Thymus (tissue), 11 donors: ENCODE measurements around the gene CORO2B. TPM values are rescaled to one million over a fixed set of nuclear protein-coding genes. Genes with fewer than 3 reads are reported as not detected.

Source experiments
- DNase-seq, 9 donors: peaks; one replicate each; pipeline ENCODE4 v3.0.0-alpha.2; 2013; ENCODE audit warnings: low spot score in 9 of 9, low read depth in 6 of 9, missing footprints in 1 of 9
- H3K27ac ChIP-seq, 2 donors: one replicate each; pipeline ENCODE4 v1.5.1; 2013; ENCODE audit warnings: control low read depth in 1 of 2, low read depth in 1 of 2, low read length in 1 of 2, mild to moderate bottlenecking in 1 of 2, moderate library complexity in 1 of 2
- H3K27me3 ChIP-seq, 2 donors: one replicate each; pipeline ENCODE4 v1.5.1; 2013; ENCODE audit warnings: low read length in 1 of 2; ENCODE audit not compliant: control insufficient read depth in 2 of 2, insufficient read depth in 1 of 2
- H3K36me3 ChIP-seq, 2 donors: one replicate each; pipeline ENCODE4 v1.5.1; 2013; ENCODE audit warnings: low read length in 1 of 2, mild to moderate bottlenecking in 1 of 2, moderate library complexity in 1 of 2; ENCODE audit not compliant: control insufficient read depth in 2 of 2, insufficient read depth in 2 of 2
- H3K4me1 ChIP-seq, 2 donors: one replicate each; pipeline ENCODE4 v1.5.1; 2013; ENCODE audit warnings: low read length in 2 of 2; ENCODE audit not compliant: control insufficient read depth in 2 of 2, insufficient read depth in 2 of 2
- H3K4me3 ChIP-seq, 2 donors: one replicate each; pipeline ENCODE4 v1.5.1; 2013; ENCODE audit warnings: low read length in 2 of 2, control low read depth in 1 of 2, mild to moderate bottlenecking in 1 of 2
- H3K9me3 ChIP-seq, 2 donors: one replicate each; pipeline ENCODE4 v1.5.1; 2013; ENCODE audit warnings: low read length in 1 of 2, mild to moderate bottlenecking in 1 of 2; ENCODE audit not compliant: control insufficient read depth in 2 of 2, insufficient read depth in 1 of 2
- WGBS: extraction: QIAGEN DNeasy Blood & Tissue Kit; methylation state at CpG from one replicate; pipeline ENCODE4 v1.1.7; 2013; 5-methylcytosine and 5-hydroxymethylcytosine counted together
- polyA plus RNA-seq: library from polyadenylated mRNA; stranded (reverse); fragments of 200-250 nt; gene quantifications from one replicate; pipeline ENCODE4 v1.2.3, GENCODE V29; 2013
- total RNA-seq: library from RNA; stranded (reverse); fragments of 120-200 nt; gene quantifications from one replicate; pipeline ENCODE4 v1.2.4, GENCODE V29; 2013
- donor health status: healthy.

Gene CORO2B
- total and polyA plus RNA-seq, 2 donors = 0.57 to 1.3 TPM

DNA sequence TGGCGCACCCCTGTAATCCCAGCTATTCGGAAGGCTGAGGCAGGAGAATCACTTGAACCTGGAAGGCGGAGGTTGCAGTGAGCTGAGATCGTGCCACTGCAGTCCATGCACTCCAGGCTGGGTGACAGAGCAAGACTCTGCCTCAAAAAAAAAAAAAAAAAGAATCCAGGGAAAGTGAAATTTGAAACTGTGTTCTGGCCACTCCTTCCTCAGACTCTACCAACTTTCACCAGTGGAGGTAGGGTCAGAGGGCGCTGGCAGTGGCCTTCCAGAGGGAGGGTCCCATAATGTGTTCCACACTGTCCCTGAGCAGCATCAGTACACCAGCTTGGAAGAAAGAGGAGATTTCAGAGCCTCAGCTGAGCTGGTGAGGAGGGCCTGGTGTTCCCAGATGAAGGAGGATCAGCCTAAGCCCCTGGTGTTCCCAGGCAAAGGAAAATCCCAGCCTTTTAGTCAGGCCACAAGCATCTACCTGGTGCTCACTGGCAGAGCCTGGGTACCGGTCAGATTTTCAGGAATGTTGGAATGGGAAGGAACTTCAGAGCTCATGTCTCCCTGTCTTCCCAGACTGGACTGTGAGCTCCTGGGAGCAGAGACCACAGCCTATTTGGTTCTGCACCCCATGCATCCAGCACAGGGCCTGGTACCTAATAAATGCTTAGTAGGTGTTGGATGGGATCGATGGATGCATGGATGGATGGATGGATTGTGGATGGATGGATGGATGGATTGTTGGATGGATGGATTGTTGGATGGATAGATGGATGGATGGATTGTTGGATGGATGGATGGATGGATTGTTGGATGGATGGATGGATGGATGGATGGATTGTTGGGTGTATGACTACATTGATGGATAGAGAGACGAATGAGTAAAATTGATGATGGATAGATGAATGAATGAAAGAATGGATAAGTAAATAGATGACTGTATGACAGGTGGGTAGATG is 117.9 kb downstream of the CORO2B start:
- WGBS = 97% methylated on average over 8 of the region's 8 CpGs
- no peaks in the 10 kb centered on the region for H3K9me3 ChIP-seq
- no peak for DNase-seq
- H3K27ac ChIP-seq = no peak overlapping the region
- no peaks in the 10 kb centered on the region for H3K36me3 ChIP-seq
- peaks cover 7 to 15% of the 10 kb centered on the region in 2 donors for H3K4me1 ChIP-seq
- peaks cover 0 to 17% of the 10 kb centered on the region in 2 donors for H3K27me3 ChIP-seq
- no peak overlapping the region for H3K4me3 ChIP-seq

DNA sequence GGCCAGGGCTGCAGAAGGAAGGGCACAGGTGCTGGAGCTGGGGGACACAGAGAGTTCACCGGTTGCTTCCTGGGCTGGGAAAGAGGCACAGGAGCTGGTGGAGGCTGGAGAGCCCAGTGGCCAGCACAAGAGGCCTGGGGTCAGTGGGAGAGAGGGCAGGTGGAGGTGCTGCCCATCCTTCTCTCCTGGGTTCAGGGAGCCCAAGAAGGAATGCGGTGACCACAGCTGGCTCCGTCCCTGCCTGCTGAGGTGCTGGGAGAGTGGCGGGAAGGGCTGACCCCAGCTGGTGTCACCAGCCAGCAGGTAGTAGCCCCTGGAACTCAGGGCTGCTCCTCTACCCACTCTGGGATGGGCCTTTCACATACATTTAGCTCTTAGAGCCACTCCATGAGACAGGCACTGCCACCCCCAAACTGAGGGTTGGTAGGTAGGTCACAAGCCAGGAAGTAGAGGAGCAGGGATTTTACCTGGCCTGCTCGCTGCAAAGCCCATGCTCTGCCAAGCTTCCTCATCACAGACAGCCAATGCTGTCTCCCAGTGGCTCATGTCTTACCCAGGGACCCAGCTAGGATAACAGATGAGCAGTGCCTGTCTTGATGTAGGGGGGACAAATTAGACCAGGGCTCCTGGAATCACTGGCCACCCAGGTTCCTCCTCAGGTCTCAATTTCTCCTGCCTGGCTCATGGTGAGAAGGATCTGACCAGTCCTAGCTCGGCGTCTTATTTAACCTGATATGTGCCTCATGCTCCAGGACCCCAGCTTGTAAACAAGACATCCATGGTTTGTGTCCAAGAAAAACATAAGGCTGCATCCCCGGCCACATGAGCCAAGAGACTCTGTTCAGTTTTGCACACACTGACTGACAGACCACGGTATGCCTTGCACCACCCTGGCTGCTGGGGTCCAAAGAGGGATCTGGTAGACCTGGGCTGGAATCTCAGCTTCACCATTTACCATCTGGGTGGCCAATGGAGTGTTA is 119.2 kb downstream of the CORO2B start:
- peaks cover 0 to 17% of the 10 kb centered on the region in 2 donors for H3K27me3 ChIP-seq
- H3K36me3 ChIP-seq = no peaks in the 10 kb centered on the region
- H3K4me3 ChIP-seq = no peak overlapping the region
- peak in 1 of 9 donors; percentile 7 for DNase-seq
- WGBS = 95% methylated on average over 9 of the region's 9 CpGs
- no peaks in the 10 kb centered on the region for H3K9me3 ChIP-seq
- peaks cover 5 to 15% of the 10 kb centered on the region in 2 donors for H3K4me1 ChIP-seq
- H3K27ac ChIP-seq = no peak overlapping the region

DNA sequence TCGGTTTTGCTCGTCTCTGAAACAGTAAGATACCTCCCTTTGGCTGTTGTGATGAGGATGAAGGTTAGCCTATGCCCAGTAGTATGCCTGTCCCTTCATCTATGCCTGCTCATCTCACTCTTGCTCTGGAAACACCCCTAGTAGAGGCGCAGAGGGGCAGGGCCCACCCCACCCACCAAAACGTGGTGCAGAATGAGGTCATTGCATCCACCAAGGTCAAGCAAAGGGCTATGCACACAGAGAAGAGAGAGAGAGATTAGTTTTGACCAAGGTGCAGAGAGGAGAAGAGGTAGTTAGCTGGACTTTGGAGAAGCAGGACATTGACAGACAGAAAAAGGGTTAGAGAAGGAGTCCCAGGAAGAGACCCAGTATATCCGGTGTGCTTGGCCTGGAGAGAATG is 119.9 kb downstream of the CORO2B start:
- DNase-seq = no peak
- H3K4me3 ChIP-seq = no peak overlapping the region
- no peak overlapping the region for H3K27ac ChIP-seq
- no peaks in the 10 kb centered on the region for H3K9me3 ChIP-seq
- no peaks in the 10 kb centered on the region for H3K36me3 ChIP-seq
- peaks cover 0 to 17% of the 10 kb centered on the region in 2 donors for H3K27me3 ChIP-seq
- H3K4me1 ChIP-seq = peaks cover 0 to 10% of the 10 kb centered on the region in 2 donors
- 93% methylated on average over 5 of the region's 5 CpGs for WGBS

- no peaks in the 10 kb centered on the region for H3K36me3 ChIP-seq
- 92% methylated on average over 12 of the region's 12 CpGs for WGBS
- H3K4me3 ChIP-seq = no peak overlapping the region
- H3K4me1 ChIP-seq = peaks cover 0 to 10% of the 10 kb centered on the region in 2 donors
- DNase-seq = no peak
- no peaks in the 10 kb centered on the region for H3K9me3 ChIP-seq
- peaks cover 0 to 17% of the 10 kb centered on the region in 2 donors for H3K27me3 ChIP-seq
- no peak overlapping the region for H3K27ac ChIP-seq
These were observed 120.5 kb downstream of the CORO2B start for GRCh38 chr15:68699124-68699880.

GRCh38 chr15:68699881-68700454 is 121.2 kb downstream of the CORO2B start:
- H3K36me3 ChIP-seq = no peaks in the 10 kb centered on the region
- peaks cover 0 to 17% of the 10 kb centered on the region in 2 donors for H3K27me3 ChIP-seq
- no peaks in the 10 kb centered on the region for H3K9me3 ChIP-seq
- no peak overlapping the region for H3K27ac ChIP-seq
- DNase-seq = no peak
- peaks cover 0 to 10% of the 10 kb centered on the region in 2 donors for H3K4me1 ChIP-seq
- H3K4me3 ChIP-seq = no peak overlapping the region
- 86% methylated on average over 12 of the region's 12 CpGs for WGBS

GRCh38 chr15:68700455-68701123 is 121.8 kb downstream of the CORO2B start:
- peaks cover 0 to 17% of the 10 kb centered on the region in 2 donors for H3K27me3 ChIP-seq
- H3K27ac ChIP-seq = no peak overlapping the region
- WGBS = 57% methylated on average over 19 of the region's 19 CpGs

GRCh38 chr15:68701886-68702285 is 123.1 kb downstream of the CORO2B start:
- H3K4me1 ChIP-seq = peaks cover 0 to 10% of the 10 kb centered on the region in 2 donors
- H3K27me3 ChIP-seq = peaks cover 0 to 17% of the 10 kb centered on the region in 2 donors
- WGBS = over 99% methylated on average over 6 of the region's 6 CpGs

More at GRCh38 chr15:68700455-68701123, 121.8 kb downstream of the CORO2B start:
- Histone ChIP-seq H3K36me3 (no peaks in the 10 kb centered on the region), H3K4me3 (no peak overlapping the region), H3K4me1 (peaks cover 0 to 10% of the 10 kb centered on the region in 2 donors), H3K9me3 (no peaks in the 10 kb centered on the region)
- no peak for DNase-seq

More at GRCh38 chr15:68701886-68702285, 123.1 kb downstream of the CORO2B start:
- peaks cover 0 to 1% of the 10 kb centered on the region in 2 donors for H3K9me3 ChIP-seq
- DNase-seq = no peak
- no peaks in the 10 kb centered on the region for H3K36me3 ChIP-seq
- no peak overlapping the region for H3K4me3 ChIP-seq
- no peak overlapping the region for H3K27ac ChIP-seq
